ENCODE results near the gene TP53BP2.

TP53BP2 gene

GRCh38 chr1:223731133-223731770, 114.5 kb downstream of the TP53BP2 start:
- no peak for TF ChIP-seq CTCF (conservative IDR thresholded peaks at IDR 0.05)
- no peak for TF ChIP-seq ZFX (IDR thresholded peaks at IDR 0.05)
- peak overlapping the region; percentile 97 for H3K27ac ChIP-seq

GRCh38 chr1:223730479-223731132, 115.1 kb downstream of the TP53BP2 start:
- TF ChIP-seq ZFX (IDR thresholded peaks at IDR 0.05) (no peak), CTCF (conservative IDR thresholded peaks at IDR 0.05) (no peak)
- H3K27ac ChIP-seq = peak overlapping the region; percentile 97; the same call in 1 of the 2 replicates

- TF ChIP-seq ZFX (IDR thresholded peaks at IDR 0.05) (no peak), CTCF (conservative IDR thresholded peaks at IDR 0.05) (no peak)
- H3K27ac ChIP-seq = no peak overlapping the region
These were observed 115.8 kb downstream of the TP53BP2 start for GRCh38 chr1:223729906-223730305.

All from C4-2B (cell line).